Smooth muscle cell (in vitro differentiated cells): ENCODE results near the gene CCDC137. TPM values are rescaled to one million over a fixed set of nuclear protein-coding genes. Genes with fewer than 3 reads are reported as not detected.
A peak's percentile ranks its signal among the peaks of the same experiment; 100 is the strongest.

Experiments
- DNase-seq: peaks from one replicate; lab custom pipeline; 2025; ENCODE audit not compliant: unreplicated experiment; lab: John Stamatoyannopoulos, UW
- H2AFZ ChIP-seq: fragments of 200-600 bp; sonication (generic); 2 replicates; pipeline ENCODE4 v1.6.0; 2016; ENCODE audit warnings: antibody characterized with exemption, low read depth, mild to moderate bottlenecking
- H3F3A ChIP-seq: fragments of 200-600 bp; sonication (generic); 2 replicates; pipeline ENCODE4 v1.6.0; 2017; ENCODE audit warnings: antibody characterized with exemption, low read depth
- H3K27ac ChIP-seq: fragments of 200-600 bp; sonication (generic); 2 replicates; pipeline ENCODE4 v1.5.1; 2016; ENCODE audit warnings: low read depth, mild to moderate bottlenecking
- H3K27me3 ChIP-seq: fragments of 200-600 bp; sonication (generic); 2 replicates; pipeline ENCODE4 v1.6.1; 2016; ENCODE audit warnings: low read depth, mild to moderate bottlenecking
- H3K36me3 ChIP-seq: fragments of 200-600 bp; sonication (generic); 2 replicates; pipeline ENCODE4 v1.5.1; 2016; ENCODE audit warnings: low read depth
- H3K4me1 ChIP-seq: fragments of 200-600 bp; sonication (generic); 2 replicates; pipeline ENCODE4 v1.5.1; 2016; ENCODE audit warnings: low read depth
- H3K4me2 ChIP-seq: fragments of 200-600 bp; sonication (generic); 2 replicates; pipeline ENCODE4 v1.6.0; 2016; ENCODE audit warnings: mild to moderate bottlenecking
- H3K4me3 ChIP-seq: fragments of 200-600 bp; sonication (generic); 2 replicates; pipeline ENCODE4 v1.5.1; 2016; ENCODE audit warnings: mild to moderate bottlenecking
- H3K79me2 ChIP-seq: fragments of 200-600 bp; sonication (generic); 2 replicates; pipeline ENCODE4 v1.6.0; 2016; ENCODE audit warnings: low read depth, mild to moderate bottlenecking
- H3K9ac ChIP-seq: fragments of 200-600 bp; sonication (generic); 2 replicates; pipeline ENCODE4 v1.6.0; 2016; ENCODE audit warnings: low read depth
- H3K9me3 ChIP-seq: fragments of 200-600 bp; sonication (generic); replicated peaks from 2 replicates; pipeline ENCODE4 v1.5.1; 2016; ENCODE audit warnings: low read depth
- H4K20me1 ChIP-seq: fragments of 200-600 bp; sonication (generic); 2 replicates; pipeline ENCODE4 v1.6.0; 2016; ENCODE audit warnings: low read depth
- WGBS: methylation state at CpG from one replicate; pipeline ENCODE4 v1.1.7; 2016; ENCODE audit warnings: low lambda C conversion rate; 5-methylcytosine and 5-hydroxymethylcytosine counted together
- polyA plus RNA-seq: library from polyadenylated mRNA; unstranded; fragments of >200 nt; fragmentation: Nextera tagmentation; extraction: Ambion mirVana; gene quantifications from 2 replicates; pipeline ENCODE4 v1.2.1, GENCODE V29; 2016
- total RNA-seq: library from RNA; depleted of rRNA; stranded (reverse); fragments of >200 nt; gene quantifications from 2 replicates; pipeline ENCODE4 v1.2.3, GENCODE V29; 2014
- TF ChIP-seq, protein P1 (sequence below): fragments of 200-600 bp; sonication (generic); IDR thresholded peaks from 2 replicates; pipeline ENCODE4 v1.5.1; 2017; ENCODE audit warnings: borderline replicate concordance, mild to moderate bottlenecking, antibody characterized with exemption; ENCODE audit not compliant: insufficient read depth, poor library complexity, severe bottlenecking

Gene CCDC137
- total and polyA plus RNA-seq, 2 experiments from 2014 or later = 5.0 to 24.6 TPM

- no peak overlapping the region for H3K4me2 ChIP-seq
- no peak overlapping the region for H3K9ac ChIP-seq
- H3K4me3 ChIP-seq = no peak overlapping the region
- no peak overlapping the region for H2AFZ ChIP-seq
- 94% methylated on average over 8 of the region's 8 CpGs for WGBS
- H3K27me3 ChIP-seq = no peaks in the 10 kb centered on the region
- H3K4me1 ChIP-seq = peaks cover under 1% of the 10 kb centered on the region
- no peak overlapping the region for H3K27ac ChIP-seq
- TF ChIP-seq, protein P1, sequence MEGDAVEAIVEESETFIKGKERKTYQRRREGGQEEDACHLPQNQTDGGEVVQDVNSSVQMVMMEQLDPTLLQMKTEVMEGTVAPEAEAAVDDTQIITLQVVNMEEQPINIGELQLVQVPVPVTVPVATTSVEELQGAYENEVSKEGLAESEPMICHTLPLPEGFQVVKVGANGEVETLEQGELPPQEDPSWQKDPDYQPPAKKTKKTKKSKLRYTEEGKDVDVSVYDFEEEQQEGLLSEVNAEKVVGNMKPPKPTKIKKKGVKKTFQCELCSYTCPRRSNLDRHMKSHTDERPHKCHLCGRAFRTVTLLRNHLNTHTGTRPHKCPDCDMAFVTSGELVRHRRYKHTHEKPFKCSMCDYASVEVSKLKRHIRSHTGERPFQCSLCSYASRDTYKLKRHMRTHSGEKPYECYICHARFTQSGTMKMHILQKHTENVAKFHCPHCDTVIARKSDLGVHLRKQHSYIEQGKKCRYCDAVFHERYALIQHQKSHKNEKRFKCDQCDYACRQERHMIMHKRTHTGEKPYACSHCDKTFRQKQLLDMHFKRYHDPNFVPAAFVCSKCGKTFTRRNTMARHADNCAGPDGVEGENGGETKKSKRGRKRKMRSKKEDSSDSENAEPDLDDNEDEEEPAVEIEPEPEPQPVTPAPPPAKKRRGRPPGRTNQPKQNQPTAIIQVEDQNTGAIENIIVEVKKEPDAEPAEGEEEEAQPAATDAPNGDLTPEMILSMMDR = no peak
- H3F3A ChIP-seq = no peaks in the 10 kb centered on the region
- H3K36me3 ChIP-seq = peaks cover 3% of the 10 kb centered on the region
- peaks cover 80% of the 10 kb centered on the region for H3K79me2 ChIP-seq
- H3K9me3 ChIP-seq = no peaks in the 10 kb centered on the region
- no peak for DNase-seq
- H4K20me1 ChIP-seq = peaks cover 67% of the 10 kb centered on the region
These were observed 36.3 kb upstream of the CCDC137 start for GRCh38 chr17:81630274-81630673.

GRCh38 chr17:81631482-81631881 is 35.1 kb upstream of the CCDC137 start:
- no peak for DNase-seq
- TF ChIP-seq, protein P1 = no peak
- H3K36me3 ChIP-seq = peaks cover 3% of the 10 kb centered on the region
- WGBS = 95% methylated on average over 7 of the region's 7 CpGs
- peaks cover 82% of the 10 kb centered on the region for H3K79me2 ChIP-seq
- H3K27me3 ChIP-seq = no peaks in the 10 kb centered on the region
- peaks cover 10% of the 10 kb centered on the region for H3K4me1 ChIP-seq
- no peak overlapping the region for H3K27ac ChIP-seq
- H3K9me3 ChIP-seq = no peaks in the 10 kb centered on the region
- H3K4me3 ChIP-seq = no peak overlapping the region
- peaks cover 4% of the 10 kb centered on the region for H3F3A ChIP-seq
- H3K4me2 ChIP-seq = no peak overlapping the region
- peaks cover 73% of the 10 kb centered on the region for H4K20me1 ChIP-seq
- H3K9ac ChIP-seq = no peak overlapping the region
- H2AFZ ChIP-seq = no peak overlapping the region

- H2AFZ ChIP-seq = no peak overlapping the region
- peaks cover 62% of the 10 kb centered on the region for H4K20me1 ChIP-seq
- peak overlapping the region; percentile 72 for H3K4me3 ChIP-seq
- H3K9me3 ChIP-seq = no peaks in the 10 kb centered on the region
- peaks cover 62% of the 10 kb centered on the region for H3K79me2 ChIP-seq
- H3K27me3 ChIP-seq = no peaks in the 10 kb centered on the region
- no peaks in the 10 kb centered on the region for H3K36me3 ChIP-seq
- H3K4me1 ChIP-seq = peaks cover 10% of the 10 kb centered on the region
- H3K27ac ChIP-seq = peak overlapping the region; percentile 91
- DNase-seq = no peak
- 76% methylated on average over 5 of the region's 5 CpGs for WGBS
- peak overlapping the region; percentile 89 for H3K4me2 ChIP-seq
- H3F3A ChIP-seq = peaks cover 4% of the 10 kb centered on the region
- TF ChIP-seq, protein P1 = no peak
- H3K9ac ChIP-seq = peak overlapping the region; percentile 93
These were observed 31.1 kb upstream of the CCDC137 start for GRCh38 chr17:81635431-81635830.

GRCh38 chr17:81635973-81636504 is 30.5 kb upstream of the CCDC137 start:
- Histone ChIP-seq H3K4me2 (peak overlapping the region; percentile 89), H3K9me3 (no peaks in the 10 kb centered on the region), H2AFZ (no peak overlapping the region), H4K20me1 (peaks cover 56% of the 10 kb centered on the region), H3K4me3 (peak overlapping the region; percentile 72), H3K79me2 (peaks cover 56% of the 10 kb centered on the region), H3K4me1 (peaks cover 10% of the 10 kb centered on the region), H3K9ac (peak overlapping the region; percentile 93), H3K27ac (peak overlapping the region; percentile 91), H3K36me3 (no peaks in the 10 kb centered on the region), H3F3A (peaks cover 4% of the 10 kb centered on the region), H3K27me3 (no peaks in the 10 kb centered on the region)
- no peak for DNase-seq
- TF ChIP-seq, protein P1 = no peak
- 34% methylated on average over 18 of the region's 18 CpGs for WGBS
